Activated CD4-positive, alpha-beta T cell treated with anti-CD3 and anti-CD28 coated beads for 1 hour (primary cell): ENCODE results near the gene PPP2R3B.
"Not testable (repeated sequence)": the region's sequence is repeated elsewhere in the genome, so short reads cannot be mapped to it uniquely, and the experiment has no call there.

Experiments
- DNase-seq: peaks from one replicate; pipeline ENCODE4 v3.0.0-alpha.2; 2020

PPP2R3B gene

DNA sequence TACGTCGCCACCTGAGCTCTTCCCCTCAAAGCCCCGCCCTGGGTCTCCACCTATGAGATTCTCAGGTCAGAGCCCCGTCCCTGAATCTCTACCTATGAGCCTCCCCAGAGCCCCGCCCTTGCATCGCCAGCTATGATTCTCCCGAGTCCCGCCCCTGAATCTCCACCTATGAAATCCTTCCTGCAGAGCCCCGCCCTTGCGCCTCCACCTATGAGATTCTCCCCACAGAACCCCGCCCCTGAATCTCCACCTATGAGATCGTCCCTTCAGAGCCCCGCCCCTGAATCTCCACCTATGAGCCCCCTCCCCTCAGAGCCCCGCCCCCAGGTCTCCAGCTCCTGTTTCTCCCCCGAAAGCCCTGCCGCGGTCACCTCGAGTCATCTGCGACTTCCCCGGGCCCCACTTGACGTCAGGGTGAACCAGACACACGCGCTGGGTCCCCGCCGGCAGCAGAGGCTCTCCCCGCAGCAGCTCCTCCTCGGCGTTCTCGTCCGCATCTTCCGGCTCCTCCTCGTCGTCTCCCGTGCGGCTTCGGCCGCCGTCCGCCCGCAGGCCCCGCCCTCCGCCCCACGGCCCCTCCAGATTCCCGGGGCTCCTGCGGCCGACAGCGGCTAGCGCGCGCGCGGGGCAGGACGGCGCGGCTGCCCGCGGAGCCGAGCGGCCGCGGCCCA lies 68.5 kb downstream of the PPP2R3B start:
- DNase-seq: peak; percentile 93

GRCh38 chrX:317424-318067 lies 69.2 kb downstream of the PPP2R3B start:
- DNase-seq: no peak

DNA sequence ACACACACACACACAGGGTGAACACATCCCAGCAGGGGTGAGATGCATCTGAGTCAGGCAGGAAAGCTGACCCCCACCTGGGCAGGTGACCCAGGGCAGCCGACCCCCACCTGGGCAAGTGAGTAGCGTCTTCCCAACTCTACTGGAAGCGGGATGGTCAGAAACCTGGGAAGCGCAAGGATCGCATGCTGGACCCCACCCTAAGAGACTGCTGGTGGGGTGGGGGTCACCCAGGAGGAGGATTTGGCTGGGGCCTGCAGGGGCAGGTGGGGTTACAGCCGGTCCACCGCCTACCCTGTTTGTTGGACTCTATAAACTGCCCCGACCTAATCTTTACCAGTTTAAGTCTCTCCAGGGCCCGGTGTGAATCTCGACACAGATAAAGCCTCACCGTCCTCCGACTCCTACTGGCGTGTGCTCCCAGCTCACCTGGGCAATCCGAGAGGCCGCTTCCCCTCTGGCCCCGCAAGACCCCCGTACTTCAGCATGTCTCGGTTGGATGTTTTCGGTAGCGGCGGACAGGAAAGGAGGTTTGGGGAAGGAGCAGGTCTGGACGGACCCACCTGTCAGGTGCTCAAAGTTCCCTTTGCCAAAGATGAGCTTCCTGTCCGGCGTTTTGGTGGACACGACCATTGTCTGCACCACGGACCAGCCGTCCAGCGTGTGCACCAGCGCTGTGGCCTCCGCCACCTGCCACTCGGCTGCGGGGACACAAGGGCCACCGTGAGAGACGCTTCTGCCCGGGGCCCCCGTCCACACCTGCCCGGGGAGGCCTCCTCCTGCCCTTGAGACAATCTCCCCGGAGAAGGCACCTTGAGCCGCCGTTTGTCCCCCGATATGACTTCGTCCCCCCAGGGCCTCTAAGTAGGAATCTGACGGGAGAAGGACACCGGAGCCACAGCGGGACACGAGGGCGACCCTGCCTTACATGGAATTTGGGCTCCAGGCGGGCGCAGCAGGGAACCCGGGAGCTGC lies 70.1 kb downstream of the PPP2R3B start:
- DNase-seq: no peak

- no peak for DNase-seq
Measured at GRCh38 chrX:314781-315595, 71.7 kb downstream of the PPP2R3B start.

DNA sequence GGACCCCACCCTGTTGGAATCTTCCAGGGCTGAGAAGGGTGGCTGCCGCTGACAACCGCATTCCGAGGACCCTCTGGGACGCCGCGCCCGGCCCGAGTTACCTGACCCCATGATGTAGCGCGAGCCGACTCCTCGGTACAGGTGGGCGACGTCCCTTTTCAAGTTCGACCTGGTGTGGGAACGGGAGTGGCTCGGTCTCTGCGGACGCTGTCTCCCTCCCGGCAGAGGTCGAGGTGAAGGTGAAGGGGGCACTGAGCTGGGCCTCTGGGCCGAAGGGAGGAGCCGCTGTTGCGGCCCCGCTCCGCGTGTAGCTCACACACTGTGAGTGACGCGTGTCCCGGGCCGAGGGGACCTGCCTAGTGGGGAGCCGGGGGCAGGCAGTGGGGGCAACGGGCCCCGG lies 72.7 kb downstream of the PPP2R3B start:
- DNase-seq: no peak

DNA sequence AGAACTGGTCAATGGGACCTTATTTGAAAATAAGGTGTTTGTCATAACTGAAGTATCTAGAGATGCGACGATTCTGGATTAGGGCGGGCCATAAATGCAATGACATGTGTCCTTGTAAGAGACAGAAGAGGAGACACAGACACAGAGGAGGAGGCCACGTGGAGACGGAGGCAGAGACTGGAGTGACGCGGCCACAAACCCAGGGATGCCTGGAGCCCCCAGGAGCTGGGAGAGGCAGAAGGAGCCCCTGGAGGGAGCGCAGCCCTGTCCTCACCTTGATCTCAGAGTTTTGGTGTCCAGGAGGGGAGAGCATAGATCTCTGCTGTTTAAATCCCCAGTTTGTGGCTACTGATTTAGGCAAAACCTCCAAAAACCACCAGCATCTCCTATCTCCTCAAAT lies 73.2 kb downstream of the PPP2R3B start:
- no peak for DNase-seq

DNA sequence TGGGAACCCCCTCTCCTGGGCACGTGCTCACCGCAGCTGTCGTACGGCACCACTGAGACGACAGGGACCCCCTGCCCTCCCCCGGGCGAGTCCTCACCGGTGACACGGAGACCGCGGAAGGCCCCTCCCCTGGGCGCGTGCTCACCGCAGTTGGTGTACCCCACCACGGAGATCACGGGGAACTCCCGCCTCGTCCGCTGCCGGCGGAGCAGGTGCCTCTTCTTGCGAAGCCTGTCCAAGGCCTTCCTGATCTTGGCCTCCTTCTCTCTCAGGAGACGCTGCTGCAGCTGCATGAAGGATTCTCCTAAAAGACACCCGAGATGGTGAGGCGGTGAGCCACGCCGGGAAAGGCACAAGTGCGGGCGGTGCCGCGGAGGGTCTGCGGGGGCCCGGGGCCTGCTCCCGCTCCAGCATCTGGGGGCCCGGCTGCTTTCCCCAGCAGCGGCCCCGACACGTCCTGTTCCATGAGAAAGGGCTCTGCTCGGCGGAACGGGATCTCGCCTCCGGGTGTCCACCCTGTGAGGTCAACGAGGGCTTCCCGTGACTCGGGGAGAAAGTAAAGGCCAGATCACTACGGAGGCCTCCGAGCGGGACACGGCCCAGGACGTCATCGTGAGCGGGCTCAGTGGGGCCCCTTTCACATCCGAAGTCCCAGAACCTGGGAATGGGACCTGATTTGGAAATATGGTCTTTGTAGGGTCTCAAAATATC lies 73.9 kb downstream of the PPP2R3B start:
- DNase-seq: no peak

DNA sequence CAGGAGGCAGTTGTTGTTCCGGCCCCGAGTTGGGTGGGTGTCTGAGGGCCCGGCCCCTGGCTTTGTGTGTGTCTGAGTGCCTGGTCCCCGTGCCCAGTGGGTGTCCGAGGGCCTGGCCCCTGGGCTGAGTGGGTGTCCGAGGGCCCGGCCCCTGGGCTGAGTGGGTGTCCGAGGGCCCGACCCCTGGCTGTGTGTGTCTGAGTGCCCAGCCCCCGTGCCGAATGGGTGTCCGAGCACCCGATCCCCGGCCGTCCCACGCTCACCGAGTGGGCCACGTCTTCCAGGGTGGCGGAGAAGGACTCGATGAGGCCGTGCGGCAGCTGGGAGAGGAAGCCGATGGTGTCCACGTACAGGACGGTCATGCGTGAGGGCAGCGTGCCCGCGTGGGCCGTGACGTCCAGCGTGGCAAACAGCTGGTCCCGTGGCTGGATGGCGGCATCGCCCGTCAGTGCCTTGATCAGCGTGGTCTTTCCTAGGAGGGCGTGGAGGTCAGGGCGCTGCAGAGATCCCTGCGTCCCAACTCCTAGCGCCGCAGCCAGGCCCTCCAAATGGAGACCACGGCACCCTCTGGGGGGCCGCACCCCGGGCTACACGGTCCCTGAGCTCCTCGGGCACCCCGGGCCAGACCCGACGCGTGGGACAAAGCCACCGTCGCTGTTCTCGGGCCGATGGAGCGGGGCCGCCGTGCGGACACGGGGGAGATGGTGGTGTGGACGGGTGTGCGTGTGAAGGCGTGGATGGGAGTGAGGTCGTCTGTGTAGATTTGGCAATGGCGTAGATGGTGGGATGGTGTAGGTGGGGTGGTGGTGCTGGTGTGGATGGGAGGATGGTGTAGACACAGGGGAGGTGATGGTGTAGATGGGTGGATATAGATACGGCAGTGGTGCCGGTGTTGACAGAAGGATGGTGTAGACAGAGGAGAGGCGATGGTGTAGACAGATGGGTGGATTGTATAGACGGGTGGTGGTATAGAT lies 75.3 kb downstream of the PPP2R3B start:
- no peak for DNase-seq

DNA sequence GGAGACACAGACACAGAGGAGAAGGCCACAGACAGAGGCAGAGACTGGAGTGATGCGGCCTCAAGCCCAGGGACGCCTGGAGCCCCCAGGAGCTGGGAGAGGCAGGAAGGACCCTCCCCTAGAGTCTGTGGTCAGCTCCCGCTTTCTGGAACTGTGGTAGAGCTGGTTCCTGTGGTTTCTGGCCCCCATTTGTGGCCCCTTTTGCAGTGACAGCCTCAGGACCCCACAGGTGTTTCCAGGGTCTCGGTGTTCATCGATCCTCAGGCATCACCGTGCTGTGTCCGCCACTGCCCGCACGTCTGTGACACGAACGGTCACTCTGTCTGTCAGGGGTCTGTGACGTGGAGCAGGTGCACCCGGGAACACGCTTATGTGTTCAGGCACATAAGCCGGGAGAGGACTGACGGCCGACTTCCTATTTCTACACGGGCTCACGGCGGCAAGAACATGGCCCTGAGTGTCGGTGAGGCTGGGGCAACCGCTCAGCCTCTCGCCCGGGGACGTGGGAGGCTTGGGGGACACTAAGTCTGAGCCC lies 76.0 kb downstream of the PPP2R3B start:
- DNase-seq: no peak

GRCh38 chrX:308821-309520 lies 77.7 kb downstream of the PPP2R3B start:
- no peak for DNase-seq

DNA sequence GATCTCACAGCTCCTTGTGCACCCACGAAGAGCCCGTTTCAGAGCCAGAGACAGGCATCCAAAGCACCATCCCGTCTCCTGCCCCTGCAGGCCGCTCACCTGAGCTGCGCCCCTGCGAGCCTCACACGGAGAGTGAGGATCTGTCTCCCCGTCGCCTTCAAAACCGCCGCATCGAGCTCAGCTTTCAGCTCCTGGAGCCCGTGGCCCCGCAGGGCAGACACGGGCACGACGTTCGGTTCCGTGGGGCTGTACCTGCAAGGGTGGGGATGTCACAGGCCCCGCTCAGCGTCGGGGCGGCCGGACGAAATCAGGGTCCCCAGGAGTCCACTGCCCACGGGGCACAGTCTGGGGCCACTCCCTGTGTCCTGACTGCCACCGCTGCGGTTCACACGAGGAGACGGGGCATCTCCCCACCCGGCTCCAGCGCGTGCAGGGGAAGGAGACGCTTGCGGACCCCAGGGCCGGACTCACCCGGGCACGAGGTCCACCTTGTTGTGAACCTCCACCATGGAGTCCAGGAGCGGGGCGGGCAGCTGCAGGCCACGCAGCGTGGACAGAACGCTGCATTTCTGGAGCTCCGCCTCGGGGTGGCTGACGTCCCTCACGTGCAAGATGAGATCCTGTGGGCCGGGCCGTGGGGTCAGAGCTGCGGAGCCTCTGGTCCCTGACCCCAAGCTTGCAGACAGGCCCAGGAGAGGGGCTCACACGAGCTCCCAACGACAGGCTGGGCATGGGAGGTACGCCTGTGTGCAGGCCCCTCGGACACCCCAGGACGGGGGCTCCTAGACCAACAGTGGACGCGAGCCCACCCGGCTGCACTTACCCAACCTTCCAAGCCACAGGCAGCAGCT lies 79.2 kb downstream of the PPP2R3B start:
- no peak for DNase-seq

DNA sequence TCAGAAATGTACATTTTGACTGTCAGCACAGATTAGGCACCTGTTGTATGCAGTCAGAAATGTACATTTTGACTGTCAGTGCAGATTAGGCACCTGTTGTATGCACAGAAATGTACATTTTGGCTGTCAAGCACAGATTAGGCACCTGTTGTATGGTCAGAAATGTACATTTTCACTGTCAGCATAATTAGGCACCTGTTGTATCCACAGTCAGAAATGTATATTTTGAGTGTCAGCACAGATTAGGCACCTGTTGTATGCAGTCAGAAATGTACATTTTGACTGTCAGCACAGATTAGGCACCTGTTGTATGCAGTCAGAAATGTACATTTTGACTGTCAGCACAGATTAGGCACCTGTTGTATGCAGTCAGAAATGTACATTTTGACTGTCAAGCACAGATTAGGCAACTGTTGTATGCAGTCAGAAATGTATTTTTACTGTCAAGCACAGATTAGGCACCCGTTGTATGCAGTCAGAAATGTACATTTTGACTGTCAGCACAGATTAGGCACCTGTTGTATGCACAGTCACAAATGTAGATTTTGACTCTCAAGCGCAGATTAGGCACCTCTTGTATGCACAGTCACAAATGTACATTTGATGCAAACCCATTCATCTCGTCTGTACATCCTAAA lies 80.0 kb downstream of the PPP2R3B start:
- DNase-seq: not testable (repeated sequence)

DNA sequence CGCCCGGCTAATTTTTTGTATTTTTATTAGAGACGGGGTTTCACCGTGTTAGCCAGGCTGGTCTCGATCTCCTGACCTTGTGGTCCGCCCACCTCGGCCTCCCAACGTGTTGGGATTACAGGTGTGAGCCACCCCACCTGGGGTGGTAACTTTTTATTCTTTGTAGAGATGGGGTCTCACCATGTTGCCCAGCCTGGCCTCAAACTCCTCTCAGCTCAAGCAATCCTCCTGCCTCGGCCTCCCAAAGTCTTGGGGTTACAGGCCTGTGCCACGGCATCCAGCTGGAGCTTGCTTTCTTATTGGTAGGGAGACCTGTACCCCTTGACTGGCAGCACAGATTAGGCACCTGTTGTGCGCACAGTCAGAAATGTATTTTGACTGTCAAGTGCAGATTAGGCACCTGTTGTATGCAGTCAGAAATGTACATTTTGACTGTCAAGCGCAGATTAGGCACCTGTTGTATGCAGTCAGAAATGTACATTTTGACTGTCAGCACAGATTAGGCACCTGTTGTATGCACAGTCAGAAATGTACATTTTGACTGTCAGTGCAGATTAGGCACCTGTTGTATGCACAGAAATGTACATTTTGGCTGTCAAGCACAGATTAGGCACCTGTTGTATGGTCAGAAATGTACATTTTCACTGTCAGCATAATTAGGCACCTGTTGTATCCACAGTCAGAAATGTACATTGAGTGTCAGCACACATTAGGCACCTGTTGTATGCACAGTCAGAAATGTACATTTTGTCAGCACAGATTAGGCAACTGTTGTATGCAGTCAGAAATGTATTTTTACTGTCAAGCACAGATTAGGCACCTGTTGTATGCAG lies 80.7 kb downstream of the PPP2R3B start:
- not testable (repeated sequence) for DNase-seq

- no peak for DNase-seq
Measured at GRCh38 chrX:302975-303374, 83.7 kb downstream of the PPP2R3B start.

- no peak for DNase-seq
Measured at GRCh38 chrX:300334-300733, 86.4 kb downstream of the PPP2R3B start.

DNA sequence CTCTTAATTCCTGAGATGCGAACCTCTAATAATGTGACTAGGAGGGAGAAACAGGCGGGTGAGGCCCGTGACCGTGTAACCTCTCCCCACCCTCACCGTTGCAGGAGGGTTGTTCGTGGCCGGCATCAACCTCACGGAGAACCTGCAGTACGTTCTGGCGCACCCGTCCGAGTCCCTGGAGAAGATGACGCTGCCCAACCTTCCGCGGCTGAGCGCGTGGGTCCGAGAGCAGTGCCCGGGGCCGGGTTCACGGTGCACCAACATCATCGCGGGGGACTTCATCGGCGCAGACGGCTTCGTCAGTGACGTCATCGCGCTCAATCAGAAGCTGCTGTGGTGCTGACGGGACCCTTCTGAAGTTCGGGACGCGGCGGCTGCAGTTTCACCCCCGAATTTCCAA lies 87.7 kb downstream of the PPP2R3B start:
- DNase-seq: no peak

GRCh38 chrX:295136-295535 lies 91.6 kb downstream of the PPP2R3B start:
- no peak for DNase-seq
